NT2/D1 (cell line): ENCODE results near the gene UNC5B.

Experiments used
- SUZ12 ChIP-seq: IDR thresholded peaks from 2 replicates; pipeline ENCODE4 v1.6.1; 2011; ENCODE audit not compliant: insufficient read length, insufficient read depth; ENCODE audit errors: extremely low read depth
- YY1 ChIP-seq: IDR thresholded peaks from 2 replicates; pipeline ENCODE4 v1.6.1; 2011; ENCODE audit not compliant: insufficient read length, insufficient read depth
- ZNF274 ChIP-seq: IDR thresholded peaks from 2 replicates; pipeline ENCODE4 v1.6.1; 2011; ENCODE audit warnings: mild to moderate bottlenecking, low read depth, low read length

- TF ChIP-seq SUZ12, result no peak
- no peak for TF ChIP-seq YY1
- TF ChIP-seq ZNF274, result no peak
Measured at GRCh38 chr10:71239946-71240795, 27.8 kb downstream of the UNC5B start.
